GM19240 (cell line): ENCODE data around the gene CACNA1E.

Experiments
- DNase-seq: peaks from one replicate; pipeline ENCODE4 v3.0.0; 2011; ENCODE audit warnings: low spot score; ENCODE audit not compliant: insufficient read length

CACNA1E gene

DNA sequence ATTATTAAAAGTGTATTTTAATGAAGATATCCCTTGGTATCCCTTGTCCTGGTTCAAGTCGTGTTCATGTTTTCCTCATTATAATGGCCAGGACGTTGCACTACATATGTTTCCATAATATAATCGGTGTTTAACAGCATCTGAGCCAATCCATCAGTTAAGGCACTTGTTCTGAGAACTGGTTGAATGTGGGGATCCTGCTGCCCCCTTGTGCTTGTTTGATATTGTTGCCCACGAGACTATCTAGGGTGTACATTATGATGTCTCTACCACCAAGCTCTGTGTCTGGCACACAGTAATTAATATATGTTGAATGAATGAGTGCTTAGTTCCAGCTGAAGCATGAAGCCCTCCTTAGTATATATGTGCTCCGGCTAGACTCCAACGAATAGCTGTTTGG, 193.0 kb downstream of the CACNA1E start:
- peak; percentile 11 for DNase-seq

DNA sequence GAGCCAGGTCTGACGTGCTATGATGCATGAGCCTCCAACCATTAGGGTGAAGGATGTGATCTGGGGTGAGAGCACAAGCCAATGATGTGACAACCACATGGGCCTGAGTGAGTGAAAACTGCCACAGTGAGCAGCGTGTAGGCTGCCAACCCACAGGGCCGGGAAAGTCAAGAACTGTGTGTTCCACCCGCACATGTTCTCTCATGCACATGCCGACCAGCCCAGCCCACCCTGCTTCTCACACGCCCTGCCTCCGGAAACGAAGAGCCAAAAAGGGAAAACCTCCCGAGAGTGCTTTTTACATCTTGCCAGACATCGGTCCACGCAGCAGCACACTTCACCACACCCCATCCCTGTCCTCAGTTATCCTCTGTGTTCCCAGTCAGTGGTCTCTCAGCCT, 197.0 kb downstream of the CACNA1E start:
- no peak for DNase-seq

- DNase-seq, result no peak
These were observed 197.6 kb downstream of the CACNA1E start for GRCh38 chr1:181680871-181681270.

DNA sequence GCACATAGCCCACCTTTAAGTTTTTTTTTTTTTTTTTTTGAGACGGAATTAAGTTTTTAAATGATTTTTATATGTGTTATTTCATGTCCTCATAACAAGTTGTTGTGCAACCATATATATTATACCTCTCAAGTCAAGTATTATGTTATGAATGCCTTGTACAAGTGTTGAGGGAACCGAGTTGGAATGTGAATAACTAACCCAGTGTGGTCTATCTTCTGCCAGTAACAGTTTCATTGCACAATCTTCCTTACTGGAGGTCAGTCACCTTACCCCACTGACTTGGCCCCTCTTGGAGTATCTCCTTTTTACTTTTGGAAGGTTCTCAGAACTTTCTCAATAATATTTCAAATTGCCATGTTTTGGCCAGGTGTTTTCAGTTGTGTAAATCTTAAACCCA, 201.9 kb downstream of the CACNA1E start:
- no peak for DNase-seq

DNA sequence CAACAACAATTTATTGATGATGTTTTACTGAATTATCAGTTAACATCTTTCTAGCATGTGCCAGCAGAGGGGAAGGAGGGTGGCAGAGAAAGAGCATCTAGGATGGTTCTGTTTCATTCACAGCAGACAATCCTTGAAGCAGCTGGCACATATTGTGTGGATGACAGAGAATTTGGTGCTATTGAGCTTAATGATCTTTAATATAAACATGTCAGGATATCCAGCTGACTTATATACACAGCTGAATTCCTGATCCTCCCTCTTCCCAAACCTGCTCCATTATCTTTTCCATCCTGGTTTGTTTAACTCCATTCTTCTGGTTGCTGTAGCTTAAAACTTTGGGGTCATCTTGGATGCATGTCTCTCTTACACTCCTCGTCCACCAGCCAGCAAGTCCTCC, 218.6 kb downstream of the CACNA1E start:
- DNase-seq, result no peak

DNA sequence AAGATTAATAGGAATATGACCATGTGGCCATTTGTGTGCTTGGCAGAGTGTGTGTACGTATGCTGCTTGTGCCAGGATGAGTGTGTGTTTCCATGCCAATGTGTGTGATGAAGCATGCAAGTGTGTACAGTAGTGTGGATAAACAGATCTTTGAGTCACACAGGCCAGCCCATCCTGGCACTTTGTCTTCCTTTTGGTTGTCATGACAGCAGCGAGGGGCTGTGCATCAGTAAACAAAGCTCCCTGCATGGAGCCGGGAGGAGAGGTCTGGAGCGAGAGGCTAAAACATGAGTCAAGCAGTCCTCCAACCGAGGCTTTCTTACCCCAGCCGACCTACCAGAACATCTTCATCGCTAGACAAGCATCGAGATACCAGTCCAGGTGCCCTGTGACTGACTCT, 221.2 kb downstream of the CACNA1E start:
- DNase-seq, result no peak

- no peak for DNase-seq
These were observed 228.5 kb downstream of the CACNA1E start for GRCh38 chr1:181711820-181712219.

DNA sequence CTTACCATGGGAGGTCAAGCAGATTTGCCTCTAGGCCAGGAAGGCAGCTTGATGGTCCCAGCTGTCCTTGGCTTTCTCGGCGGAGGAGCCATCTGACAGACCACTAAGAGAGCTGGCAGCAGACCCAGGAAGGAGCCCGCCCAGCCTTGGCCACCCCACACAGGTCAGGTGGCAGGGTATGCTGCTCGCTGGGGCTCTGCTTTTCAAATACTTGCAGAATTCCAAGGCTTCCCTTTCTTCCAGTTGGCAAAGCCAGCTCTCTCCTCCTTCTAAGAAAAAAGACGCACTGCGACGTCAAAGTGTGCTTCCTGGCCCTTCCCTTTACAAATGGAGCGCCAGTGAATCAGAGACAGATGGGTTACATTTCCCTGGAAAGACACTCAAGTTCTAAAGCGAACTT, 229.4 kb downstream of the CACNA1E start:
- no peak for DNase-seq

DNA sequence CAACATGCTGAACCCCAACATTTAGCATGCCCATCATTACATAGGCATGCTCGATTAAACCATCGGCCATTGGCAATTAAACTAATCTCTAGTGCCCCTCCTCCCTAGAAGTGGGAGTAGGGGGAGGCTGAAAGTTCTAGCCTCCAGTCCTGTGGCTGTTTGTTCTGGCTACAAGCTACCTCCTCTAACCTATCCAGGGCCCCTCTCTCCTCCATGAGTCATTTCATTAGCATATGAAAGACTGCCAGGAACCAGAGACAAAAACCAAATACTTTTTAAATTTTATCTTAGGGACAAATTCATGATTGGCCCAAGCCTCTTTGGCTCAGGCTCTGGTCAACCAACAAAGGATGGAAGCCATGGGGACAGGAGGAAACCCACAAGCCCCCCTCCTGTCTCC, 231.1 kb downstream of the CACNA1E start:
- DNase-seq, result no peak

- DNase-seq, result no peak
These were observed 234.7 kb downstream of the CACNA1E start for GRCh38 chr1:181718034-181718433.

DNA sequence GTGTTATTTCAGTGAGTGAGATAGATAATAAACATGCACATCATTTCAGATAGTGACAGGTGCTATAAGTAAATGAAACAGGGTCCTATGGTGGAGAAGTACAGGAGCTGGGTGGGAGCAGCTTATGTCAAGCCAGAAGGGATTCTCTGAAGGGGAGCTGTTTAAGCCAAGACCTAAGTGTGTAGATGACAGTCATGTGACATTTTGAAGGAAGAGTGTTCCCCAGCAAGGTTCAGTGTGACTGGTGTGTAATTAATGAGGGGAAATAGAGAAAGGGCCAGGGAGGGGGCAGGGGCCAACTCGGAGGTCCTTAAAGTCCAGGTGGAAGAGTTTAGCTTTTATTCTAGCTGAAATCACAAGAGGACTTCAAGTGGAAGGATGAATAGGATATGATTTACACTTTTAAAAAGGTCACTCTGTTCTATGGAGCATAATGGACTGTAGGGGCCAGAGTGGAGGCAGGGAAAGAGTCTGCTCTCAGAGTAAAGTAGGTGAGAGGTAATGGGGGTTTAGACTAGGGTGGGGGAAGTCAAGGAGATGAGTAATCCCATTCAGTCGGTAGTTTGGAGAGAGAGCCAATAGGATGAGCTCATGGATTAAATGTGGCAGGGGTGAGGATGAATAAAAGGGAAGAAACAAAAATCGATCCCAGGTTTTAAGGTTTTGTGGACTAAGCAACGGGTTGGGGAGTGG, 243.1 kb downstream of the CACNA1E start:
- DNase-seq, result no peak

GRCh38 chr1:181730606-181731005, 247.3 kb downstream of the CACNA1E start:
- no peak for DNase-seq

- no peak for DNase-seq
These were observed 249.1 kb downstream of the CACNA1E start for GRCh38 chr1:181732218-181732990.

- no peak for DNase-seq
These were observed 250.2 kb downstream of the CACNA1E start for GRCh38 chr1:181733486-181733885.

GRCh38 chr1:181737056-181737455, 253.7 kb downstream of the CACNA1E start:
- no peak for DNase-seq

DNA sequence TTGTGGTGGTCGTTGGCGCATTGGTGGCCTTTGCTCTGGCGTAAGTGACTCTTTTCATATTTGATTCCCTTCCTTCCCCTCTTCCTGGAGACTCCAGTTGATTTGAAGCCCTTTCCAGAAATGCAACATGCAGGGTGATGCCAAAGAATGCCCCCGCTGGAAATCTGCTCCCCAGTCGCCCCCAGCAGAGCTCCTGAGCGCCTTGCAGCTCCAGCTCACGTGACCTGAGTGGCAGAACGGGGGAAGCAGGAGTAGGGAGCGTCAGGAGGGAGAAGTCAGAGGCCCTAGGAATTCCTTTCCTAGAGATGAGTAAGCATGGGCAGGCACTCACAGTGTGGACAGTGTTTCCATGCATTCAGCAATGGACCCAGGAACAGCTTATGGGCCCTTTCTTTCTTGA, 255.9 kb downstream of the CACNA1E start:
- DNase-seq, result no peak

DNA sequence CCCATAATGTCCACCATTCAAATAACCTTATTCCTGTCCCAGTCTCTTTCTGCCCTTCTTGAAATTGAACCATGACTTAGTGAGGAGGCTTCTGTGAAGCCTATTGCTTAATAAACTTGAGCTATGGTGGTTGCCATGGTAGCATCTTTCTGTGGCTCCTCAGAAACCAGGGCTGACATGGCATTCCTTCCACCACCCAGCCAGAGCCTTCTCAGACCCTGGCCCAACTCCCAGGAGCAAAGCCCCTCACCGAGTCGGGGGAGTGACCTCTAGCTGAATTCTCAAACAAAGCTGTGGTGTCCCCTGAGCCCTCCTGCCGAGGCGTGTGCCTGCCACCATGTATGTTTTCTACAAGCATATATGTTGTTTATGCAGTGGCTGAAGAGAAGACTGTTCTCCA, 259.1 kb downstream of the CACNA1E start:
- DNase-seq, result no peak

- DNase-seq, result no peak
These were observed 260.6 kb downstream of the CACNA1E start for GRCh38 chr1:181743878-181744312.

- no peak for DNase-seq
These were observed 262.9 kb downstream of the CACNA1E start for GRCh38 chr1:181746224-181746623.

DNA sequence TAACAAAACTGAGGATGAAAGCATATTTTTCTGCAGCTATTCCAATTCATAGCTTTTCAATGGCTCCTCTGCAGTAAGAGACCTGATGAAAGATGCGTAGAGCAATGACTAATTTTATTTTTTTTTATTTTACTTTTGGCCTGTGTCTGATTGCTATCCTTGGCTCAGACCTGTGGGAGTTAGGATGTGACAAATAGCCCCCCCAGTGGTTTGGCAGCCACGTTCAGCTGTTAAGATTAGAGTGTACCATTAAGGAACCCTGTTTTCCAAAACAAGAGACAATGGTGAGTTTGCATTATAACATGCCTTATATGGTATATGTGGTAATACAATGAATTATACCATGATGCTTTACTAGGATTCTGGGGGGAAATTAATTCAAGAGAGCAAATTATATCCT, 264.7 kb downstream of the CACNA1E start:
- no peak for DNase-seq

DNA sequence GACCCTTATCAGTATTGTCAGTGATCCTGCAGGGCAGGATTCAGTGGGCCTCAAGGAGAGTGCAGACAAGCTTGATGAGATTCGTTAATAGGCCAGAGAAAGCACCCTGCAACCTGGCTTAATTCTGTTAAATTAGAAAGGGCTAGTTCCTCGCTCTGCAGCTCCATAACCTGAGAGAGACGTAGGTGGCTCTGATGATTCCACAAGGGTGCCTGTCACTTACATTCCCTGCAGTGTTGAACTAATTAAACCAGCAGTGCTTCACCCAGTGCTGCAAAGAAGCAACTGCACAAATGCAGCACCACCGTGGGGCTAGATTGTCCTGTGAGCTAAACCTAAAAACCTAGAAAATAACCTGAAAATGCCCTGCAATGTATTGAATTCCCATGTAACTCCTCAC, 270.8 kb downstream of the CACNA1E start:
- no peak for DNase-seq

GRCh38 chr1:181759481-181759880, 276.2 kb downstream of the CACNA1E start:
- no peak for DNase-seq

DNA sequence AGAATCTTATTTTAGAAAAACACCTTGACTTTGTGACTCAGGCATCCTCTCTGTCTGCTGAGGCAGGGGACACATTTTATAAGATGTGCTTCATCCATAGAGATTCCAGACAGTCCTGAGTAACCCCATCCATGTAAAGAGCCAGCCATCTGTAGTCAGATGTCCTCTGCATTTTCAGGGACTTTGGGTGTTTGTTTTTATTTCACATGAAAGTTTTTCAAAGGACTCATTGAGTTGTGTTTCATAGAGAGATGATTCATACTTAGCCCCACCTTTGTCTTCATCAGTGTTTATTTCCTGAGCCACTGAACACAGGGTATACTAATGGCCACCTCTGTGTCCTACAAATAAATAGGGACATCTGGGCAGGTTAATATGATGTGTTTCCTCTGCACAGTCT, 280.4 kb downstream of the CACNA1E start:
- no peak for DNase-seq
